Astrocyte (in vitro differentiated cells and primary cell): ENCODE results near the gene STRA6. TPM values are rescaled to one million over a fixed set of nuclear protein-coding genes. Genes with fewer than 3 reads are reported as not detected.

Experiments
- DNase-seq: peaks from one replicate; pipeline ENCODE4 v3.0.0-alpha.2; 2010; ENCODE audit warnings: low read depth
- FAIRE-seq: peaks from 2 replicates; lab custom pipeline; 2011; peaks lifted over from hg19 to GRCh38; lab: Jason Lieb, UNC
- H2AFZ ChIP-seq: 2 replicates; pipeline ENCODE4 v1.6.0; 2012; ENCODE audit warnings: low read depth, low read length, inconsistent platforms
- H3K27ac ChIP-seq: 2 replicates; pipeline ENCODE4 v1.5.1; 2011; ENCODE audit warnings: low read depth, low read length, inconsistent platforms
- H3K27me3 ChIP-seq: 2 replicates; pipeline ENCODE4 v1.6.0; 2011; ENCODE audit warnings: low read length, inconsistent platforms; ENCODE audit not compliant: insufficient read depth
- H3K36me3 ChIP-seq: 2 replicates; pipeline ENCODE4 v1.5.1; 2011; ENCODE audit warnings: low read length, inconsistent platforms; ENCODE audit not compliant: insufficient read depth
- H3K4me1 ChIP-seq: 2 replicates; pipeline ENCODE4 v1.5.1; 2011; ENCODE audit warnings: low read length, inconsistent platforms; ENCODE audit not compliant: insufficient read depth
- H3K4me2 ChIP-seq: 2 replicates; pipeline ENCODE4 v1.6.0; 2012; ENCODE audit warnings: low read length, inconsistent platforms
- H3K4me3 ChIP-seq: 2 replicates; pipeline ENCODE4 v1.5.1; 2011; ENCODE audit warnings: low read depth, mild to moderate bottlenecking, low read length, inconsistent platforms; ENCODE audit not compliant: insufficient read depth
- H3K79me2 ChIP-seq: 2 replicates; pipeline ENCODE4 v1.6.0; 2012; ENCODE audit warnings: mild to moderate bottlenecking, low read length, inconsistent platforms; ENCODE audit not compliant: insufficient read depth
- H3K9ac ChIP-seq: 2 replicates; pipeline ENCODE4 v1.6.0; 2012; ENCODE audit warnings: mild to moderate bottlenecking, low read length, inconsistent platforms
- H3K9me3 ChIP-seq: 2 replicates; pipeline ENCODE4 v1.5.1; 2012; ENCODE audit warnings: low read depth, mild to moderate bottlenecking, low read length, inconsistent platforms; ENCODE audit not compliant: insufficient read depth
- H4K20me1 ChIP-seq: 2 replicates; pipeline ENCODE4 v1.6.0; 2012; ENCODE audit warnings: low read length, inconsistent platforms; ENCODE audit not compliant: insufficient read depth
- H3K27ac Mint-ChIP-seq: one replicate; pipeline ENCODE4 v1.8.0; 2021; ENCODE audit warnings: mild to moderate bottlenecking, mixed read lengths; ENCODE audit not compliant: unreplicated experiment
- H3K27me3 Mint-ChIP-seq: one replicate; pipeline ENCODE4 v1.8.0; 2021; ENCODE audit warnings: low read depth, mixed read lengths; ENCODE audit not compliant: unreplicated experiment
- H3K36me3 Mint-ChIP-seq: one replicate; pipeline ENCODE4 v1.8.0; 2021; ENCODE audit warnings: low read depth, mixed read lengths; ENCODE audit not compliant: unreplicated experiment
- H3K4me1 Mint-ChIP-seq: one replicate; pipeline ENCODE4 v1.8.0; 2021; ENCODE audit warnings: low read depth, mixed read lengths; ENCODE audit not compliant: unreplicated experiment
- H3K4me3 Mint-ChIP-seq: one replicate; pipeline ENCODE4 v1.8.0; 2021; ENCODE audit warnings: mild to moderate bottlenecking, moderate library complexity, mixed read lengths; ENCODE audit not compliant: unreplicated experiment
- H3K9me3 Mint-ChIP-seq: one replicate; pipeline ENCODE4 v1.8.0; 2021; ENCODE audit warnings: mild to moderate bottlenecking, mixed read lengths; ENCODE audit not compliant: unreplicated experiment
- CTCF ChIP-seq: IDR thresholded peaks from 2 replicates; pipeline ENCODE4 v1.5.1; 2011; ENCODE audit warnings: low read depth, mild to moderate bottlenecking, inconsistent platforms, low read length, moderate library complexity; ENCODE audit not compliant: insufficient read depth
- EZH2 ChIP-seq: IDR thresholded peaks from 2 replicates; pipeline ENCODE4 v1.6.1; 2012; ENCODE audit warnings: mild to moderate bottlenecking, low read length, inconsistent platforms; ENCODE audit not compliant: insufficient read depth
- total RNA-seq: library from RNA; stranded (reverse); gene quantifications from 2 replicates; pipeline ENCODE4 v1.2.1, GENCODE V29; 2021

STRA6 gene
- total RNA-seq, 1 donor from 2014 or later: 7.2 TPM

- Histone ChIP-seq H3K4me1 (peaks cover 54% of the 10 kb centered on the region), H2AFZ (no peak overlapping the region), H3K27me3 (no peaks in the 10 kb centered on the region), H3K79me2 (no peaks in the 10 kb centered on the region), H3K36me3 (no peaks in the 10 kb centered on the region), H3K4me2 (peak overlapping the region; percentile 62), H3K27ac (peak overlapping the region; percentile 53), H4K20me1 (no peaks in the 10 kb centered on the region), H3K4me3 (no peak overlapping the region), H3K9ac (peak overlapping the region; percentile 15), H3K9me3 (no peaks in the 10 kb centered on the region)
- peak; percentile 99 for DNase-seq
- peaks cover 5% of the 10 kb centered on the region for H3K36me3 Mint-ChIP-seq
- H3K9me3 Mint-ChIP-seq: no peaks in the 10 kb centered on the region
- no peak for TF ChIP-seq EZH2
- TF ChIP-seq CTCF: no peak
- no peak overlapping the region for H3K4me3 Mint-ChIP-seq
- H3K4me1 Mint-ChIP-seq: peaks cover 28% of the 10 kb centered on the region
- peak; percentile 41 for FAIRE-seq
- H3K27me3 Mint-ChIP-seq: peaks cover 11% of the 10 kb centered on the region
- H3K27ac Mint-ChIP-seq: peak overlapping the region; percentile 62
These were observed 6.4 kb downstream of the STRA6 start for GRCh38 chr15:74196175-74196574.

GRCh38 chr15:74194572-74195559 lies 7.7 kb downstream of the STRA6 start:
- H3K9me3 Mint-ChIP-seq: no peaks in the 10 kb centered on the region
- Histone ChIP-seq H3K4me3 (no peak overlapping the region), H3K4me1 (peaks cover 43% of the 10 kb centered on the region), H4K20me1 (no peaks in the 10 kb centered on the region), H3K9me3 (no peaks in the 10 kb centered on the region), H3K4me2 (no peak overlapping the region), H2AFZ (no peak overlapping the region), H3K36me3 (no peaks in the 10 kb centered on the region), H3K27ac (no peak overlapping the region), H3K79me2 (no peaks in the 10 kb centered on the region), H3K9ac (no peak overlapping the region), H3K27me3 (no peaks in the 10 kb centered on the region)
- H3K36me3 Mint-ChIP-seq: peaks cover 5% of the 10 kb centered on the region
- FAIRE-seq (no peak), DNase-seq (no peak)
- no peak overlapping the region for H3K27ac Mint-ChIP-seq
- TF ChIP-seq EZH2: no peak
- TF ChIP-seq CTCF: no peak
- H3K4me3 Mint-ChIP-seq: no peak overlapping the region
- H3K4me1 Mint-ChIP-seq: peaks cover 21% of the 10 kb centered on the region
- peaks cover 11% of the 10 kb centered on the region for H3K27me3 Mint-ChIP-seq
